Progenitor cell of endocrine pancreas (in vitro differentiated cells): ENCODE results near the gene BST1. TPM values are rescaled to one million over a fixed set of nuclear protein-coding genes. Genes with fewer than 3 reads are reported as not detected.

Source experiments
- DNase-seq: peaks from one replicate; pipeline ENCODE4 v3.0.0; 2021; ENCODE audit warnings: low spot score; ENCODE audit not compliant: unreplicated experiment
- H3K27ac Mint-ChIP-seq: 2 replicates; pipeline ENCODE4 v1.8.0; 2021; ENCODE audit warnings: mild to moderate bottlenecking, moderate library complexity, mixed read lengths
- H3K27me3 Mint-ChIP-seq: 2 replicates; pipeline ENCODE4 v1.8.0; 2021; ENCODE audit warnings: mixed read lengths
- H3K36me3 Mint-ChIP-seq: 2 replicates; pipeline ENCODE4 v1.8.0; 2022; ENCODE audit warnings: mixed read lengths; ENCODE audit not compliant: insufficient read depth
- H3K4me1 Mint-ChIP-seq: 2 replicates; pipeline ENCODE4 v1.8.0; 2021; ENCODE audit warnings: low read depth, mixed read lengths
- H3K4me3 Mint-ChIP-seq: 2 replicates; pipeline ENCODE4 v1.8.0; 2021; ENCODE audit warnings: low read depth, mild to moderate bottlenecking, moderate library complexity, mixed read lengths
- H3K9me3 Mint-ChIP-seq: 2 replicates; pipeline ENCODE4 v1.8.0; 2021; ENCODE audit warnings: low read depth, mixed read lengths
- total RNA-seq: library from RNA; stranded (reverse); gene quantifications from 2 replicates; pipeline ENCODE4 v1.2.1, GENCODE V29; 2021
- TF ChIP-seq, protein P1 (sequence below): fragments of 200-600 bp; sonication (generic); IDR thresholded peaks from one replicate; pipeline ENCODE4 v1.5.0; 2021; ENCODE audit warnings: antibody characterized with exemption, mild to moderate bottlenecking; ENCODE audit not compliant: unreplicated experiment

The BST1 gene
- total RNA-seq, 1 donor from 2014 or later = 0.38 TPM

DNA sequence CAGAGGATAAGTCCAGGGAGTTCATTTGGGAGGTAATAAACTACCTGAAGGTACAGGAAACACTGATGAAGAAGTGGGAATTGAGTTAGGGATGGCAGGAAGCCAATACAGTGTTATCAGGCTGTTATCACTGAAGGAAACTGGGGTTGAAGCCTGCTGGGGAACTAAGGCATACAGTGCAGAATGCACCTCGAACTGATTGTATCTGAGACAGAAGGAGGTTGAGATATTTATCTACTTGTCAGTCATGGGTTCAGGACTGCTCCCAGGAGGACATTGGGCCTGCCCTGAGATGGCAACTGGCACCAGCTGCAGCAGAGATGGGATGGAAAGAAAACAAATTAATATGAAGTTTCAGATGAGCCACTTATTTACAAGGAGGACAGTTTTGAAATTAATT lies 39.8 kb downstream of the BST1 start:
- Mint-ChIP-seq H3K4me1 (no peaks in the 10 kb centered on the region), H3K27me3 (no peaks in the 10 kb centered on the region), H3K36me3 (no peaks in the 10 kb centered on the region), H3K4me3 (no peak overlapping the region), H3K27ac (no peak overlapping the region), H3K9me3 (peaks cover 6% of the 10 kb centered on the region)
- no peak for DNase-seq
- TF ChIP-seq, protein P1, sequence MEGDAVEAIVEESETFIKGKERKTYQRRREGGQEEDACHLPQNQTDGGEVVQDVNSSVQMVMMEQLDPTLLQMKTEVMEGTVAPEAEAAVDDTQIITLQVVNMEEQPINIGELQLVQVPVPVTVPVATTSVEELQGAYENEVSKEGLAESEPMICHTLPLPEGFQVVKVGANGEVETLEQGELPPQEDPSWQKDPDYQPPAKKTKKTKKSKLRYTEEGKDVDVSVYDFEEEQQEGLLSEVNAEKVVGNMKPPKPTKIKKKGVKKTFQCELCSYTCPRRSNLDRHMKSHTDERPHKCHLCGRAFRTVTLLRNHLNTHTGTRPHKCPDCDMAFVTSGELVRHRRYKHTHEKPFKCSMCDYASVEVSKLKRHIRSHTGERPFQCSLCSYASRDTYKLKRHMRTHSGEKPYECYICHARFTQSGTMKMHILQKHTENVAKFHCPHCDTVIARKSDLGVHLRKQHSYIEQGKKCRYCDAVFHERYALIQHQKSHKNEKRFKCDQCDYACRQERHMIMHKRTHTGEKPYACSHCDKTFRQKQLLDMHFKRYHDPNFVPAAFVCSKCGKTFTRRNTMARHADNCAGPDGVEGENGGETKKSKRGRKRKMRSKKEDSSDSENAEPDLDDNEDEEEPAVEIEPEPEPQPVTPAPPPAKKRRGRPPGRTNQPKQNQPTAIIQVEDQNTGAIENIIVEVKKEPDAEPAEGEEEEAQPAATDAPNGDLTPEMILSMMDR = no peak

DNA sequence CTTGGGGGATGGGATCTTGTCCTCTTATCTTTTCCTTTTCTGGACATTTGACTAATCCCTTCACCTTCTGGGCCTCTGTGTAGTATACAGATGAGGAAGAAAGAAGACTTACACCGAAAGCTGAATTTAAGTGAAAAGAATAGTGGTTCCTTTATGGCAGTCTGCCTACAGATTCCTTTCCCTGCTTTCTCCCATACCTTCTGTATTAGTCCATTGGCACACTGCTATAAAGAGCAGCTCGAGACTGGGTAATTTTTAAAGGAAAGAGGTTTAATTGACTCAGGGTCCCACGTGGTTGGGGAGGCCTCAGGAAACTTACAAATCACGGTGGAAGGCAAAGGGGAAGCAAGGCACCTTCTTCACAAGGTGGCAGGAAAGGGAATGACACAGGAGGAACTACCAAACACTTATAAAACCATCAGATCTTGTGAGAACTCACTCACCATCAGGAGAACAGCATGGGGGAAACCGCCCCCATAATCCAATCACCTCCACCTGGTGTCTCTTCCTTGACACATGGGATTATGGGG lies 41.2 kb downstream of the BST1 start:
- Mint-ChIP-seq H3K4me1 (no peaks in the 10 kb centered on the region), H3K9me3 (peaks cover 6% of the 10 kb centered on the region), H3K27me3 (no peaks in the 10 kb centered on the region), H3K36me3 (no peaks in the 10 kb centered on the region), H3K4me3 (no peak overlapping the region), H3K27ac (no peak overlapping the region)
- TF ChIP-seq, protein P1 = no peak
- DNase-seq = no peak

DNA sequence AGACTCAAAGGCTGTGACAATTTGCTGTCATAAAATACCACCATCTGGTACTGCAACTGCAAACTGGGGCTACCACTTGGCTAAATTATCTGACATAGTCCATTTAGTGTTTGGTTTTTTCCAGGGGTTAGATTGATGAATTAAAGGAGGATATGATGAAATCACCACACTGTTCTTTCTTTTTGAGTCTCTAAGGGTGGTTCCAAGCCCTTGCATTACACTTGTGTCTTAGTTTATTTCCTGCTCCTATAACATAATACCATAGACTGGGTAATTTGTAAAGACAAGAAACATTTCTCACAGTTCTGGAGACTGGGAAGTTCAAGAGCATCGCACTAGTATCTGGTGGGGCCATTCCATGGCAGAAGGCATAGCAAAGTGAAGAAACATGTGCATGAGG lies 43.2 kb downstream of the BST1 start:
- DNase-seq = no peak
- H3K27me3 Mint-ChIP-seq = no peaks in the 10 kb centered on the region
- H3K4me3 Mint-ChIP-seq = no peak overlapping the region
- no peaks in the 10 kb centered on the region for H3K4me1 Mint-ChIP-seq
- no peaks in the 10 kb centered on the region for H3K36me3 Mint-ChIP-seq
- TF ChIP-seq, protein P1 = no peak
- H3K27ac Mint-ChIP-seq = no peak overlapping the region
- H3K9me3 Mint-ChIP-seq = peaks cover 6% of the 10 kb centered on the region

DNA sequence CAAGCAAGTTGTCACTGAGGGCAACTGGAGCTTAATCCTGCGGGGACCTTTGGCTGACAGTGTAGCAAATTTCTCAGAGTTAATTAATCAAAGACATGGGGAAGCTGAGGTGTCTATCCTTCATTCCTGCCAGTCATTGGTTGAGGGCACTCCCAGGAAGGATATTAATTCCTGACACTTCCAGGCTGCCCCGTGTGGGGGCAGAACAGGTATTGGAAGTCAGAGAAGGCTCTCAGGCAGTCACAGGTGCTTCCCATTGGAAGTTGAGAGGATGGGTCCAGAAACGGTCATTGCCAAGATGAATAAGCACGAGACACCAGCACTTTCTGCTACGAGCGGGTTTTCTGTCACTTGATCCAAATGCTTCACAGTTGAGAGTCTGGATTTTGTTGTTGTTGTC lies 46.1 kb downstream of the BST1 start:
- Mint-ChIP-seq H3K36me3 (no peaks in the 10 kb centered on the region), H3K4me3 (no peak overlapping the region), H3K27ac (no peak overlapping the region), H3K4me1 (no peaks in the 10 kb centered on the region), H3K27me3 (no peaks in the 10 kb centered on the region), H3K9me3 (peaks cover 3% of the 10 kb centered on the region)
- TF ChIP-seq, protein P1 = no peak
- DNase-seq = no peak

DNA sequence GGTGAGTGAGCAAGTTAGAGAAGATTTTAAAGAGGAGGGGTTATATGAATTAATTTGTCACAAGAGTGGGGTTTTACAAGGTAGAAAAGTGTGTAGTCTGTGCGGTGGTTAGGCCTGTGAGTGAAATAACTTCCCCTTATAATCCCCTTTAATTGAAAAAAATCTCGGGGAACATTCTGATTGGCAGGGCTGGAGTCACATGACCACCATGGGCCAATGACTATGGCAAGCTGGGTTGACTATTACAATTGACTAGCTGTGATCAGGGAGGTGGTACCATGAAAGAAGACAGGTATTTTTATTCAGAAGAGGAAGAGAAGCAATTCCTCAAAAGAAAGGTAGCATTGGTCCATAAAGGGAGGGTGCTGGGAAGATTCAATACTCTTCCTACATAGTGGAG lies 48.3 kb downstream of the BST1 start:
- Mint-ChIP-seq H3K27me3 (no peaks in the 10 kb centered on the region), H3K4me1 (no peaks in the 10 kb centered on the region), H3K9me3 (peaks cover 2% of the 10 kb centered on the region), H3K36me3 (no peaks in the 10 kb centered on the region), H3K4me3 (no peak overlapping the region), H3K27ac (no peak overlapping the region)
- TF ChIP-seq, protein P1 = no peak
- DNase-seq = no peak
